Activated CD4-positive, alpha-beta T cell treated with anti-CD3 and anti-CD28 coated beads for 48 hours (primary cell): ENCODE measurements around the gene ONECUT2.

Experiments
- DNase-seq: peaks from one replicate; pipeline ENCODE4 v3.0.0-alpha.2; 2020

The ONECUT2 gene

DNA sequence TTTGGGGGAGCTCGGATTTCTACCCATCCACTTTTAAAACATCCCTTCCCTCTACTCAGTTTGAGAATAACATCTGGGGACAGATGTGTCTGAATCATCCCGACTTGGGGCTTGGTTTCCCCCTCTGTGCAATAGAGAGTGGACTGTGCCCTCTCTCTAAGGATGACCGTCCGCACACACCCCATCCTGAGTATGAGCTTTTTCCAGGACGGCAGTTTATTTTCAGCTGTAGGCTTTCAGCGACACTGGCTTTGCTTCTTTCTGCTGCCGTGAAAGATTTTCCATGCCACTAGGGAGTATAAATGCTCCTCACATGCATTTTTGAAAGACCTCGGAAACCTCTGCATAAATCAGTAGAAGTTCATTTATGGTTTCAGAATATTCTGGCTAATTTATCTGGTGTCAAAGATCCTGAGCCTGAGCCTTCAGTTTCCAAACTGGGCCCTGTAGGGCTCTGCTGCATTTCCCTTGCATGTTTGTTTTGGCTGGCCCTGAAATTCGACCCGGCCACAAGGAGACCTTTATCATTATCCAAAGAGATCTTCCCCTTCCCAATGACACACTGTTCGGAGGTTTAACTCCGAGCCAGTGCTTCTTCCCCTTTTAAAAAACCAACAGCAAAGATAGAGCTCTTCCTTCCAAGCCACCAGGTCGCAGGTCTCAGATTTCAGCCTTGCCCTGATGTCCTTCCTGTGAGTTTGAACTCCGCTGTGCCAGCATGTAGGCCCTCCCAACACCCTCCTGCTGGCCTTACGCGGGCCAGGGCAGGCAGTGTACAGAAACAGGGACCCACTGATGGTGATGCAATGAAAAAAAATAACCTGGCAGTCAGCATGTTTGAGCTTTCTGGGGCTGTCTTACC, 98.1 kb downstream of the ONECUT2 start:
- no peak for DNase-seq

- no peak for DNase-seq
Observed at GRCh38 chr18:57533868-57534510, 98.8 kb downstream of the ONECUT2 start.

DNA sequence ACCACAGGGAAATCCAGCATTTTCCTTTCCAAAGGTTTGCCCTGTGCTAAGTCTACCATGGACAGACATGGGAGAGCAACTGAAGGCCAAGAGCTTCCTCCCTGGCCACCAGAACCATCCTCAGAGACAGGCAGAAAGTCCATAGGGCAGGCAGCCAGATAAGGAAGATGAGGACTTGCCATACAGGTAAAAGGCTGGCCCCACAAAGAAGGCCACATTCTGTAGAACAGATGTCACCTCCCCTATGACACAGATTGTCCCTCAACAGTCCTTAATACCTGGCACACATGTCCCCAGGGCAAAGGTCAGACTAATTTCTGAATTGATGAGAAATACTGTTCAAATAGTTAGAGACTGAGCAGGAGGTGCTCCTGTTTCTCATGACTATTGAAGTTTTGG, 99.3 kb downstream of the ONECUT2 start:
- no peak for DNase-seq

DNA sequence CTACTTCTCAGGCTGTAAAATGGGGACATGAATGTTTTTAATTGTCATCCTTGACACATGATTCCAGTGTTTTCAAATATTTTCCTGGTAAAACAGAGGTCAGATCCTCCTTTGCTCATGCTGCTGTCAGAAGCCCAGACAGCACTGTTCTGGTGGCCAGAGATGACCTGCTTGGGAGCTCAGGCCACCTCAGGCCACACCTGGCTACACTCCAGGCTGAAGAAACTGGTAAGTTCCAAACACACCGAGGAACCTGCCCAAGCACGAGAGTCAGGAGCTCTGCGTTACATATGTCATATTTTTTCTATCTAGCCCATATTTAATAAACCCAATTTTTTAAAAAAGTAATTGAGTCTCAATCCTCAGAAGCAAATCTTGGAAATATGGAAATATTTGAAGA, 103.4 kb downstream of the ONECUT2 start:
- no peak for DNase-seq

DNA sequence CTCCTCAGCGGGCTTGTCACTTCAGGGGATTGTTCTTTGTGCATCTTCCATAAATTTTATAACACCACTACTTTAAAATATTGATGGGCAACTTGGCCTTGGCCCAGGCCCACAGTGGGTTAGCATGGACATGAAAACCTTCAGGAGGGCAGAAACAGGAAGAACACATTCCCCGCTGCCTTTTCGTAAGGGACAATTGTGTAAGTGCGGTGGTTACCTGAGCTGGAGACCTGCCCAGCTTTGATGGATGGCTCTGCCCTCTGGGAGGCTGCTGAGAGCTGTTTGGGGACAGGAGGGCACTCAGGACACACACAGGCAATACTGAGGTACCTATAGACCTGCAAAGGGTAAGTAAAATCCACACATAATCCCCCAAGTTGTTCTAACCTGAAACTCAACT, 104.5 kb downstream of the ONECUT2 start:
- no peak for DNase-seq
